KOPT-K1 (cell line): ENCODE results near the gene CDCA4.

ENCODE experiments used
- H3K27ac ChIP-seq: fragments of 200-600 bp; sonication (generic); 2 replicates; pipeline ENCODE4 v1.5.1; 2016; ENCODE audit warnings: antibody characterized with exemption, mild to moderate bottlenecking, low read depth, low read length; ENCODE audit not compliant: poor library complexity, severe bottlenecking
- H3K36me3 ChIP-seq: fragments of 200-600 bp; sonication (generic); 2 replicates; pipeline ENCODE4 v1.5.1; 2017; ENCODE audit warnings: antibody characterized with exemption, mild to moderate bottlenecking, low read length, moderate library complexity; ENCODE audit not compliant: insufficient read depth
- H3K9me3 ChIP-seq: fragments of 200-600 bp; sonication (generic); 2 replicates; pipeline ENCODE4 v1.5.1; 2017; ENCODE audit warnings: antibody characterized with exemption, low read length, mild to moderate bottlenecking; ENCODE audit not compliant: insufficient read depth, poor library complexity, severe bottlenecking

The CDCA4 gene

DNA sequence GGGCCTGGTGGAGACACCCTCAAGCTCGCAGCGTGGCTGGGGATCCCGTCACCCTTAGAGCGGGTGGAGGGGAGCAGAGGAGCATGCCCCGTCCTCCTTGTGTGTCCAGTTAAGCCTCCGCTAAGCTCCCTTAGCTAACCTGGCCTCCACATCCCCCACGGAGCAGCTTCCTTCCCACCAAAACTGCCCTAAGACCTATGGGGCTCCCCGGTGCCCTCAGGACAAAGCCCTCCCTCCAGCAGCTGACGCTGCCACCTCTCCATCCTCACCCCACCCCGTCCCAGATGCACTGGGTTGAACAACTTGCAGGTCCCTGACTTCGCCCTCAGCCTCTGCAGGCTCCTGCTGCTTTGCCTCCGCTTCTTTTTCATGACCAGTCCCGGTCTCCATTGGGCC lies 46.7 kb downstream of the CDCA4 start:
- H3K27ac ChIP-seq = no peak overlapping the region
- no peaks in the 10 kb centered on the region for H3K36me3 ChIP-seq
- H3K9me3 ChIP-seq = no peaks in the 10 kb centered on the region

DNA sequence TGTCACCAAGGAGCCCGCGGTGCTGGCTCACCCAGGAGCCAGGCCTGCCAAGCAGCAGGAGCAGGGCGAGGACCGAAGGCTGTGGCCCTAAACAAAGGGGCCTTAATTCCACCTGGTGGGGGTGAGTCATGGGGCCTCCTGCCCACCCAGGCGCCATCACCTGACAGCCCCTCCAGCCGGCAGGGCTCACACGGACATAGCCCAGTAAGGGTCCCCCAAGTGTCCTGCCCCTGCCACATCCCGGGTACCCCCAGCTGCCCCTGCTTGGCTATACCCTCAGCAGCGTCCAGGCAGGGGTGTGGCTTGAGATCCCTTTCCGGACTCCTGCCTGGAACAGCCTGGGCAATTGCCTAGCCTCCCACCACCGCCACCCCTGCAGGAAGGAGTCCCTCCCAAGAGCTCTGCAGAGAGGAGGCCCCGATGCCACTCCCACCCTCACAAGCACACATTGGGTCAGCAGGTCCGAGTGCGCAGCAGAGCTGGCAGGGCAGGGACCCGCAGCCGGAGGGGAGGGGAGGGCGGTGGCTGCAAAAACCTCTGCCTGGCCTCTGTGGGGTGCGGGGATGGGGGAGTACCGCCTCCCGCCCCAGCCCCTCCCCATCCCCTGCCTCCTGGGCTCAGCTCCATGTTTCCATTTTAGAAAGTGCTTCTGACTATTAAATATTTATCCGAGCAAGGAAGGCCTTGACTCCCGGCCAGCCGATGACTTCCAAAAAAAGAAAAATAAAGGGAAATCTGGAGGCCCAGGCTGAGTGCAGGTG lies 47.3 kb downstream of the CDCA4 start:
- Histone ChIP-seq H3K27ac (no peak overlapping the region), H3K36me3 (no peaks in the 10 kb centered on the region), H3K9me3 (no peaks in the 10 kb centered on the region)

DNA sequence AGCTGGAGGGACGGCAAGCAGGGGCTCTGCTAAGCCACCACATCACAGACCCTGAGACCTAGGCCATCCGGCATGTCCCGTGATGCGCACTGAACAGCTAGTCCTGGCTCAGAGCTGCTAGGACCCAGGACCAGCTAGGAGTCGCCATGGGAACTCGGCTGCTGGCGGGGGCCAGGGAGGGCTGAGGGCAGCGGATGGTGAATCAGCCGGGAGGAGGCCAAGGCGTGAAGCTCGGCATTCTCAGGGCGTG lies 47.8 kb downstream of the CDCA4 start:
- Histone ChIP-seq H3K9me3 (no peaks in the 10 kb centered on the region), H3K27ac (no peak overlapping the region), H3K36me3 (no peaks in the 10 kb centered on the region)

DNA sequence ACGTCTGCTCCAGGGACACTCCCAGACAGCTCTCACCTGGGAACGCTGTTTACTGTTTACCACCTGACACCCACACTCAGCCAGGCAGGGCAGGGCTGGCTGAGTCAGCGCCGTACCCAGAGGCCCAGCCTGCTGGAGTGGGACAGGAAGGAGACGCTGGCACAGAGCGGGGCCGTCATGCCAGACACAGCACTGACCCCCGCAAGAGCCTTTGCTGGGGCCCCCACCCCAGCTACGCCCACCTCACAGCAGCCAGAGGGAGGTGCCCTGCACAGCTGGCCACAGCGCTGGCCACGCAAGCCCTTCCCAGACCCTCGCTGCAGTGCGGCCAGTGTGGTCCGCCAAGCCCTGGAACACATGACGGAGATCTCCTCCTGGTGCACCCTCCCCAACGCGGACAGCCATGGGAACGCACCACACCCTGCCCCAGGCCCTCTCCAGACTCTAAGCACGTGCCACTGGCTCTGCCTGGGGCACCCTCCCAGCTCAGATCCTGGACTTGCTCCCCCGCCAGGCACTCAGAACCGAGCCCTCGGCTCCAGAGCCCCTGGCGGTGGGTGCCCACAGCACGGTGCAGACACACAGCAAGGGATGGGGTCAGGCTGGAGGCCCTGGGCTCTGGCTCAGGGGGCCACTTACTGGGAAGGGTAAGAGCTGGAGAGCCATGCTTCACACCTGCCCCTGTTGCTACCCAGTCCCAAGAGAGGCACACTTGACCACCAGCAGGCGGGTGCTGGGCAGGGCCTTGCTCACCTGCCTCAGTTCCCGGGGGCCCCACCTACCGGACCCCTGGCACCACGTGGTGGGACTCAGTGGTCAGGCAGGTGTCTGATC lies 48.4 kb downstream of the CDCA4 start:
- Histone ChIP-seq H3K9me3 (no peaks in the 10 kb centered on the region), H3K36me3 (no peaks in the 10 kb centered on the region), H3K27ac (no peak overlapping the region)

DNA sequence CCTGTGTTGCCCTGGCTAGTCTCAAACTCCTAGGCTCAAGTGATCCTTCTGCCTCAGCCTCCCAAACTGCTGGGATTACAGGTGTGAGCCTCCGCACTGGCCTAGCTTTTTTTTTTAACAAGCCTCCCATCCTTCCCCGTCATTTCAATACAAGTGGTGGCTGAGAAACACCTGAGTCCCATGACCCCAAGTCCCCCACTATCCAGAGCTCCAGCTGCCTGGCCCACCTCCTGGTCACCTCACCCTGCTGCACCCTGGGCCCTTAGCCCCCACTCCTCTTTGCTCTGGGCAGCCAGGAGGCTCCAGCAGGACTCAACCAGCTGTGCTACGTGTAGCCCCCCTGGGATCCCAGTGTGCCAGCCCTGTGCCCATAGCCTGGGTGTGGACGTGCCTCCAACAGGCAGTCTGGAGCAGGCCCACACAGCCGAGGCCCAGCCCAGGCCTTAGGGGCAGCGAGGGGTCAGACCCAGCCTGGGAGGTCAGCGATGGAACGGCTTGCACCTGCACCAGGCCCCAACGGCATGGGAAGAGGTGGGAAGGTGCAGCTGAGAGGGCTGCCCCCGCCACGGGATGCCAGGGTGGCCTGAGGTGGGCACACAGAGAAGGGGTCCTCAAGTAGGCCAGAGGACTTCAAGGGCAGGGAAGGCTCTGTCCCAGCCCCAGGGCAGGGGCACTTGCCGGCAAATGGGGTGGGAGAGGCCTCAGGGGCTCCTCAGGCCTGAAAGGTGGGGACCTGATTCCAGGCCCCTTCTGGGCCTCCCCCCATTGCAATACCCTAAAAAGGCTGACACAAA lies 49.2 kb downstream of the CDCA4 start:
- no peak overlapping the region for H3K27ac ChIP-seq
- no peaks in the 10 kb centered on the region for H3K9me3 ChIP-seq
- H3K36me3 ChIP-seq = no peaks in the 10 kb centered on the region

DNA sequence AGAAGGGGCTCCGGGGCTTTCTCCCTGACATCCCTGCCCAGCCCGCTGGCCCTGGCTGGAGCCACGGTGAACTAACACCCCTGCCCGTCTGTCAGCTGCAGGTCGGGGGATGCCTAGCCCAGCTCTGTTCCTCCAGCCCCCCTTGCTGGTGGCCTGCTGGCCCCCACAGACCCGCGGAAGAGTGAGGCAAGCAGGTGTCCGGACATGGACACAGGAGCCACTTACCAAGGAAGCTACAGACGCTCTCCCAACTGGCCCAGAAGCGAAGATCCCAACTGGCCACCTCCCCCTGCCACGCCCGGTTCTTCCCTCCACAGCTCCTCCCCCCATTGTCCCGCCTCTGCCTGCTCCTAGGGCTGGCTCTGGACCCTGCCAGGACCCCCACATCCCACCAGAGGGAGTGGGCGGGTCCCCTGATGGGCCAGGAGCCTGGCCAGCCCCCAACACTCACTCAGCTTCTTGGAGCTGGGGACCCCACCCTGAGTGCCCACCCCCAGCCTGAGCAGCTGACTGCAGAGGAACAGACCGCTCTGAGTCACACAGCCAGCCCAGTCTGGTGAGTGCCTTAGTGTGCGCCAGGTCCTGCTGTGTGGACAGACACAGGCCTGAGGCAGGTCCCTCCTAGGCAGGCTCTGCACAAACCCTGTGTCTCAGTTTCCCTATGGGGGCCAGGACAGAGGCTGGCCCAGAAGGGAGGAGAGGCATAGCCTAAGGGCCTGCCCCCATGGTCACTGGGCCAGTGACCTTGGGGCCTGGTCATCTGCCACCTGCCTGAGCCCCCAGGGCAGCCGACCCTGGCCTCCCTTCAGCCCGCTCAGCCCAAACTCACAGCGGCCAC lies 50.4 kb downstream of the CDCA4 start:
- H3K9me3 ChIP-seq = no peaks in the 10 kb centered on the region
- no peaks in the 10 kb centered on the region for H3K36me3 ChIP-seq
- H3K27ac ChIP-seq = no peak overlapping the region

DNA sequence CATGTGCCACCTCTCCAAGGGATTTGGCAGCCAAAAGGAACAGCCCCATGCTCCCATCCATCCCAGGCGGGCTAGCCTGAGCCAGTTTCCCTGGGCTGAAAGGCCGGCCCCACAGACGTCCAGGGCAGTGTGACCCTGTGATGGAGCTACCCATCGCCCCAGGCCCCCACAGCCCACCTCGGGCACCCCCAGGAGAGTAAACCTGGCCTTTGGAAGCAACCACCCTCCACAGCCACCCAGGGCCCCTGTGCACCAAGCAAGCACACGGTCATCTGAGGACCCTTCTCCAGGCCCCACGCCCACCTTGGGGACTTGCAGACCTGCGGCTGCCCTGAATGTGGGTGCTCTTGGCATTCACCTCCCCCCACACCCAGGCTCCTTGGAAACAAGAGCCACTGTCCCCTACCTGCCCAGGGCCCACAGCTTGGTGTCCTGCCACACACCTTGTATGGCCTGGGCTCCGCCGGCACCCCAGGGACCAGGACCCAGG lies 51.1 kb downstream of the CDCA4 start:
- Histone ChIP-seq H3K36me3 (no peaks in the 10 kb centered on the region), H3K27ac (no peak overlapping the region), H3K9me3 (no peaks in the 10 kb centered on the region)

DNA sequence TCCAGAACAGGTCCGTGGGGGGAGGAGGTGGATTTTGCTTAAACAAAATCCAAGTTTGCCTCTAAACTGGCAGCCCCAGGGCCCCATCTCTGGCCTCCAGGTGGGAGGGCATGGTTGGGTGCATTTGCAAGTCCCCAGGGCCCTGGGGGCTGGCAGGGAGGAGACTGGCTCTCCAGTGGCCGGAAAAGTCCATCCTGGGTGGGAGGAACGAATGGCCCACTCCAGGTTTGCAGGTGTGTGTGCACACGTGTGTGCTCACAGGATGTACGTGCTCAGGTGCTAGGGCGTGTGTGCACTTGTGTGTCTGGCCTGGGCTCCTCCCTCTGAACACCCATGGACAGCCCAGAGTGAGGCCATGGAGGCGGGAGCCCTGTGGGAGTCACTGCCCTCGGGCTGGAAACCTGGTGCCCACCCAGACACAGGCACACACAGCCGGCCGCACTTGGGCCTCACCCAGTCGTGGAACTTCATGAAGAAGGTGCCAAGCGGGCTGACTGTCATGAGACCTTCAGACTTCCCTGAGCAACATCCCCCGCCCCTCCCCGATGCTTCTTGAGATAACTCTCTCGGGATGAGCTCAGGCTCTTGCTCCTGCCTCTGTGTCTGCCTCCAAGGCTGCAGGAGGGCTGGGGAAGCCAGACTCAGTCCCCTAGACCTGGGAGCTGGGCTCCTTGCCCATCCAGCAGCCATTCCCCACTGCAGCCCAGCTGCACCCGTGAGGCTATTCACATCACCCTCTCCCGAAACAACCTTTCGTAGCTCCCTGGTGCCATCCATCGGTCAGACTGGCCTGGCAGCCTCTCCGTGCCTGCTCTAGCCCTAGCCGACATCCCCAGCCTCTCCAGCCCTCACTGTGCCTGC lies 52.1 kb downstream of the CDCA4 start:
- Histone ChIP-seq H3K27ac (no peak overlapping the region), H3K9me3 (no peaks in the 10 kb centered on the region), H3K36me3 (no peaks in the 10 kb centered on the region)

DNA sequence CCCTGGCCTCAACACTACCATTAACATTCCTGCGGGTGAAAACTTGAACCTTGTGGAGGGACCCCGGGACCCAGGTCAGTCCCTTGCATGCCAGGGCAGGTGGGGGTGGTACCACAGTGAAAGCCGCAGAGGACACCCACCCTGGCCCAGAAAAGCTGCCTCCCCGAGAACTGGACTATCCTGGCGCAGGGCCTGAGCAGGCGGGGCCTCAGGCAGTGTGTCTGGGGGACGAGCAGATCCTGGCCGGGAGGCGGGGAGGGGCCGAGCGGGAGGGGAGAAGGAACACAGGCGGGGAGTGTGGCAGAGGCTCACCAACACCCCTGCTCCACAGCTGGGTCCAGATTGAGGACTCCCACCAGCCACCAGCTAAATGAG lies 52.7 kb downstream of the CDCA4 start:
- H3K9me3 ChIP-seq = no peaks in the 10 kb centered on the region
- H3K36me3 ChIP-seq = no peaks in the 10 kb centered on the region
- no peak overlapping the region for H3K27ac ChIP-seq

DNA sequence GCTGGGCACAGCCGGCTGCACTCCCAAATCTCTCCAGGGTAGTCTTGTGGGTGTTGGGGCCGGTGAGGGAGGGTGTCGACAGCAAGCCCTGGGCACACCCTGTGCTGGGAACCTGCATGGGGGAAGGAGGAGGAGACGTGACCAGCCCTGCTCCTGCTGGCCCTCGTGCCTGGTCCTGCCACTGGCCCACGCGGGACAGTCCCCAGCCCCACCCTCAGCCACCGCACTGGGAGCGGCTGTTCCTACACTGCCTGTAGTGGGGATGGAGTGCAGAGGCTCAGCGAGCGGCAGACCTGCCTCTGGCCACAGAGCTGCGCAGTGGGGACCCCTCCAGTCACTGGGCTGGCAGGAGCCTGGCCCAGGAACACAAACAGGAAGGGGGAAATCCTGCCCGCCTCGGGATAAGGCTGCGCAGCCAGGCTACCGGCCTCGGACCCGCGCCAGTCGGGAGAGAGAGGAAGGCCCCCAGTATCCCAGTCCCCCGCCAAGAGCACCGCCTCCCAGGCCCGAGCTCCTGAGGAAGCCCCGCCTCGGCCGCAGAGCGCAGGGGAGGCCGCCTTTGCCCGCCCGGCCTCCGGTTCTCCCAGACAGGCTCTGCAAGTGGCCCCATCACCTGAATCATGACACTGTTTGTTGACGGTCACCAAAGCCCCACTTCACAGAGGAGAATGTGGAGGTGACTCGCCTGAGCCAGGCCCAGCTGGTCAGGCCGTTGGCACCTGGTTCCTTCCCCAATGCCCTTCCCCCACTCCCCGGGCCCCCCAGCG lies 53.3 kb downstream of the CDCA4 start:
- H3K27ac ChIP-seq = no peak overlapping the region
- H3K36me3 ChIP-seq = no peaks in the 10 kb centered on the region
- H3K9me3 ChIP-seq = no peaks in the 10 kb centered on the region

DNA sequence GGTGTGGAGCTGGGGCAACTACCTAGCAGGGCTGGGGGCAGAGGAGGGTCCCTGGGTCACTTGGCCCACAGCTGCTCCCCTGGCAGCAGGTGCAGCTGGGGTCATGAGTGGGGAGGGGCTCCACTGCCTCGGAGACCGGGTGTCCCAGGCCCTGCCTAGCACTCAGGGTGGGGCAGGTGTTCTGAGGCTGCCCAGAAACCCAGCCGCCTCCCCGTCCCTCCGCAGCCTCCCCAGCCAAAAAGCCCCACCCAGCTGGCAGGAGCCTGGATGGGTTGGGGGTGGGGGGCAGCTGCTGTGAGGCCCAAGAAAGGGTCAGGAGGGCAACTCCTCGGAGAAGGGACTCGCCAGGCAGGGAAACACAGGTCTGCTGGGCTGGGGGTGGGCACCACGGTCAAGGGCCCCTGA lies 53.9 kb downstream of the CDCA4 start:
- Histone ChIP-seq H3K36me3 (no peaks in the 10 kb centered on the region), H3K9me3 (no peaks in the 10 kb centered on the region), H3K27ac (no peak overlapping the region)

DNA sequence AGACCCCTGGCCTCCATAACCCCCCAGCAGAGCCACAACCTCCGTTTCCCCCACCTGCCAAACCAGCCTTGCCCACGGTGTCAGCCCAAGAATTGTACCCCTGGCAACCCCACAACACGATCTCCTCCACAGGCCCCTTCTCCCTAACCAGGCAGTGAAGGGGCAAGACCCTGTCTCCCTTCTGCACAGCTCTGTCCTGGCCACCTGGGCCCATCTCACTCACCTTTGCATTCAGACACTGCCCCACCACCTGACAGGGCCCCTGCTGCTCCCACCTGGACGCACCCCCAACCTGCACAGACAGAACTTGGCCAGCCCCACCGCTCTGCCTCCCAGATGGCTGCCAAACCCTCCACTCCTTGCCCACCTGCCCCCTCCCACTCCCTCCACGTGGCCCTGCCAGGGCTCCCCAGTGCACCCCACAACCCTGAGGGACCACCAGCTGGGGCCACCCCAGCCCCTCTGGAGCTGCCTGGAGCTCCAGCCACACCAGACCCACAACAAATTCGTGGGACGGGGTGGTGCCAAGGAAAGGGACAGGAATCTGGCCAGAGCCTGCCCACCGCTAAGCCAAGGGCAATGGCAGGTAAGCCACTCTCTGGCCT lies 54.5 kb downstream of the CDCA4 start:
- Histone ChIP-seq H3K36me3 (no peaks in the 10 kb centered on the region), H3K27ac (no peak overlapping the region)

DNA sequence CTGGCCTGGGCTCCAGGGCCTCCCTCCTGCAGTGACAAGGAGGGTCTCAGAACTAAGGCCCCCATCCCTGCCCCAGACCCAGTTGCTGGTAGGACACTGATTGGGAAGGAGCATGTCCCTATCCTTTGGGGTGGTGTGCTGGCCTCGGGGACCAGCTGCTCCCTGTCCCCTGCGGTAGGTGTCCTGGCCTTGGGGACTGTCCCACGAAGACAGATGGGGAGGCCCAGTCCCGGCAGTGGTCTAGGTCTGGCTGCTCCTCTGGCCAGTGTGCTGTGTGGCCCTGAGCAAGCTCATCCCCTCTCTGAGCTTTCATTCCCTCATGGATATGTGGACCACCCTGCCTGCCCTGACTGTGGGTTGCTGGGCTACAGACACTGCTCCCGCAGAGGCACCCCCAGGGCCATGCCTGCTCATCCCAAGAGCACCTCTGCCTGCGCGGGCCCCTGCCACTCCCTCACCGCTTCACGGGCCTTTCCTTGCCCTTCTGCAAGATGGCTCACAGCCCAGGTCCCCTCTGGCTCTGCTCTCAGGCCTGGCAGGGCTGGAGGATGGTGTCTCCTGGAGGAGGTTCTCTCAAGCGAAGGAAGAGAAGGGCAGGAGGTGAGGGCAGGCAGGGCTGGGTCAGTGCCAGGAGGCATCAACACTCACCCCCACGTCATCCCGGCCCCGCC lies 55.2 kb downstream of the CDCA4 start:
- Histone ChIP-seq H3K36me3 (no peaks in the 10 kb centered on the region), H3K27ac (no peak overlapping the region), H3K9me3 (no peaks in the 10 kb centered on the region)

More for the DNA sequence above, 54.5 kb downstream of the CDCA4 start:
- H3K9me3 ChIP-seq = no peaks in the 10 kb centered on the region
